ENCODE measurements around the gene EBNA1BP2. TPM values are rescaled to one million over a fixed set of nuclear protein-coding genes. Genes with fewer than 3 reads are reported as not detected.

The EBNA1BP2 gene
- total RNA-seq, 2 donors from 2014 or later, result 28.4 to 85.4 TPM

DNA sequence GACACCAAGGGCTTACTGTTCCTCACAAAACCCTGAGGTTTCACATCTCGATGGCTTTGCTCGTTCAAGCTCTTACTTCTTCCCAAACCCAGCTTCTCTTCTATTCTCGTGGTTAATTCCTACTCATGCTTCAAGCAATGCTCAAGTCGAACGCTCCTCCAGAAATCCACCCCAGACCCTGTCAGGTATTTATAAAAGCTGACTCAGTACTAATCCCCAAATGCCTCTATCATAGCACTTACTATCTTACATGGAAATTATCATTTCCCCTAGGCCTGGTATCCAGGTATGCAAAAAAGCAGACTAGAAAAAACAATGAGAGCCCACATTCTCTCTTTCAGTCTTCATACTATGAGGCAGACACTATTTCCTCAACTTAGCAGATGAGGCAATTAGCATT lies 6.3 kb downstream of the EBNA1BP2 start:
- H3K4me3 ChIP-seq, result no peak overlapping the region
- no peak for DNase-seq
- TF ChIP-seq CTCF (IDR thresholded peaks at IDR 0.05), result no peak
- no peaks in the 10 kb centered on the region for H3K9me3 ChIP-seq
- no peaks in the 10 kb centered on the region for H3K27me3 ChIP-seq
- no peak overlapping the region for H3K9ac ChIP-seq (ENCODE audit: low read depth in 2 of 2, low read length in 2 of 2)
- intact Hi-C loops (cut with DNase I), result no loop called here
- H3K4me1 ChIP-seq, result no peaks in the 10 kb centered on the region
- H3K27ac ChIP-seq, result no peak overlapping the region
- no peaks in the 10 kb centered on the region for H3K36me3 ChIP-seq

- no peaks in the 10 kb centered on the region for H3K36me3 ChIP-seq
- no peaks in the 10 kb centered on the region for H3K27me3 ChIP-seq
- H3K9ac ChIP-seq (ENCODE audit: low read depth in 2 of 2, low read length in 2 of 2), result no peak overlapping the region
- no peak overlapping the region for H3K4me3 ChIP-seq
- H3K9me3 ChIP-seq, result no peaks in the 10 kb centered on the region
- TF ChIP-seq CTCF (IDR thresholded peaks at IDR 0.05), result no peak
- intact Hi-C loops (cut with DNase I), result no loop called here
- H3K27ac ChIP-seq, result no peak overlapping the region
- DNase-seq, result no peak
- no peaks in the 10 kb centered on the region for H3K4me1 ChIP-seq
These were observed 6.9 kb downstream of the EBNA1BP2 start for GRCh38 chr1:43165162-43165561.

GRCh38 chr1:43156026-43156425 lies 16.1 kb downstream of the EBNA1BP2 start:
- Histone ChIP-seq H3K9me3 (no peaks in the 10 kb centered on the region), H3K4me3 (no peak overlapping the region), H3K9ac (ENCODE audit: low read depth in 2 of 2, low read length in 2 of 2) (no peak overlapping the region), H3K4me1 (no peaks in the 10 kb centered on the region), H3K27me3 (no peaks in the 10 kb centered on the region), H3K36me3 (no peaks in the 10 kb centered on the region), H3K27ac (no peak overlapping the region)
- no peak for TF ChIP-seq CTCF (IDR thresholded peaks at IDR 0.05)
- DNase-seq, result no peak
- intact Hi-C loops (cut with DNase I), result no loop called here

GRCh38 chr1:43153443-43153842 lies 18.6 kb downstream of the EBNA1BP2 start:
- Histone ChIP-seq H3K27ac (no peak overlapping the region), H3K27me3 (no peaks in the 10 kb centered on the region), H3K4me3 (no peak overlapping the region), H3K9ac (ENCODE audit: low read depth in 2 of 2, low read length in 2 of 2) (no peak overlapping the region), H3K36me3 (no peaks in the 10 kb centered on the region), H3K4me1 (no peaks in the 10 kb centered on the region), H3K9me3 (no peaks in the 10 kb centered on the region)
- no peak for TF ChIP-seq CTCF (IDR thresholded peaks at IDR 0.05)
- no peak for DNase-seq
- intact Hi-C loops (cut with DNase I), result no loop called here

GRCh38 chr1:43152866-43153265 lies 19.2 kb downstream of the EBNA1BP2 start:
- Histone ChIP-seq H3K27me3 (no peaks in the 10 kb centered on the region), H3K4me1 (no peaks in the 10 kb centered on the region), H3K4me3 (no peak overlapping the region), H3K9ac (ENCODE audit: low read depth in 2 of 2, low read length in 2 of 2) (no peak overlapping the region), H3K9me3 (no peaks in the 10 kb centered on the region), H3K27ac (no peak overlapping the region), H3K36me3 (no peaks in the 10 kb centered on the region)
- no peak for DNase-seq
- intact Hi-C loops (cut with DNase I), result no loop called here
- TF ChIP-seq CTCF (IDR thresholded peaks at IDR 0.05), result no peak

DNA sequence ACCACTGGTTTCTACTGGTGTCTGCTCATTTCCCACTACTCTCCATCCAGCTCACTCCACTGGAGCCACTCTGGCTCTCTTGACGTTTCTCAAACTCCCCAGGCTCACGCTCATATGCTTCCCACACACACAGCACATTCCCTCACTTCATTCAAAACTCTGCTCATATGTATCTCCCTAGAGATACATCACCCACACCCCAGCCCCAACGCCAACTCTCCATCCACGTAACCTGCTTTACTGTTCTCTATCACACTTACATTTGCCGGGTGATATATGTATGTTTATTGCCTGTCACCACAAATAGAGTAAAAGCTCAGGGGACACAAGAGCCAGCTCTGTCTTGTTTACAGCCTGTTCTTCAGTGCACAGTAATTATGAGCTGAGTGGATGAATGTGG lies 22.2 kb downstream of the EBNA1BP2 start:
- no peak overlapping the region for H3K9ac ChIP-seq (ENCODE audit: low read depth in 2 of 2, low read length in 2 of 2)
- H3K27ac ChIP-seq, result no peak overlapping the region
- no peak for DNase-seq
- no peak overlapping the region for H3K4me3 ChIP-seq
- no peaks in the 10 kb centered on the region for H3K4me1 ChIP-seq
- no peak for TF ChIP-seq CTCF (IDR thresholded peaks at IDR 0.05)
- no peaks in the 10 kb centered on the region for H3K27me3 ChIP-seq
- intact Hi-C loops (cut with DNase I), result no loop called here
- H3K9me3 ChIP-seq, result no peaks in the 10 kb centered on the region
- H3K36me3 ChIP-seq, result no peaks in the 10 kb centered on the region
